HepG2 (cell line): ENCODE results near the gene MKNK1. TPM values are rescaled to one million over a fixed set of nuclear protein-coding genes. Genes with fewer than 3 reads are reported as not detected.

ENCODE experiments used
- FOXK2 ChIP-seq: fragments of 450-650 bp; IDR thresholded peaks from 2 replicates; pipeline ENCODE4 v1.6.1; 2016
- HOXA5 ChIP-seq: sonication (generic); formaldehyde crosslinking; IDR thresholded peaks from 2 replicates; pipeline ENCODE4 v1.4.0; 2020; ENCODE audit warnings: missing genetic modification reagents
- MAFK ChIP-seq, 2 experiments: IDR thresholded peaks in 1 of 2; conservative IDR thresholded peaks in 1 of 2; 2 replicates each; pipeline ENCODE4 v1.6.1; 2011; ENCODE audit warnings: improper control_type of control experiment in 2 of 2, low read length in 2 of 2
- SIN3B ChIP-seq: fragments of 150-350 bp; IDR thresholded peaks from 2 replicates; pipeline ENCODE4 v1.6.1; 2014; ENCODE audit warnings: low read length
- ZNF788 ChIP-seq: sonication (generic); formaldehyde crosslinking; IDR thresholded peaks from 2 replicates; pipeline ENCODE4 v1.5.0; 2020; ENCODE audit warnings: mild to moderate bottlenecking, missing genetic modification reagents, borderline replicate concordance
- polyA plus RNA-seq, 8 experiments: library from polyadenylated mRNA; depleted of rRNA in 3 of 8; stranded (reverse) in 7 of 8; unstranded in 1 of 8; fragments of >200 nt; fragmentation: Illumina TruSeq in 4 of 8; extraction: Trizol in 4 of 8; gene quantifications; 2 replicates each; pipeline versions ENCODE4 v1.2.1 to v1.2.3, GENCODE V29; 2011 to 2016; ENCODE audit warnings: low read depth in 4 of 8, missing spikeins in 1 of 8, mixed read lengths in 1 of 8; ENCODE audit not compliant: insufficient read depth in 1 of 8
- total RNA-seq, 5 experiments: library from RNA; depleted of rRNA; stranded (reverse); fragments of >200 nt; fragmentation: Illumina TruSeq; extraction: Trizol; gene quantifications; 2 replicates each; pipeline ENCODE4 v1.2.3, GENCODE V29; 2016; ENCODE audit warnings: low read depth in 1 of 5
- TF ChIP-seq, protein P1 (sequence below): sonication (generic); formaldehyde crosslinking; IDR thresholded peaks from 2 replicates; pipeline ENCODE4; 2020; ENCODE audit warnings: missing genetic modification reagents, mild to moderate bottlenecking, borderline replicate concordance
- TF ChIP-seq, protein P2 (sequence below): sonication (generic); formaldehyde crosslinking; IDR thresholded peaks from 2 replicates; pipeline ENCODE4 v1.5.0; 2020; ENCODE audit warnings: missing genetic modification reagents
- TF ChIP-seq, protein P3 (sequence below): sonication (generic); formaldehyde crosslinking; IDR thresholded peaks from 2 replicates; pipeline ENCODE4 v1.5.0; 2020; ENCODE audit warnings: missing genetic modification reagents

MKNK1 gene
- total and polyA plus RNA-seq, 2 of the 13 experiments (the other 11 are each of a cell fraction or from before 2014, with no cell fraction given), result 18.5 to 24.1 TPM

DNA sequence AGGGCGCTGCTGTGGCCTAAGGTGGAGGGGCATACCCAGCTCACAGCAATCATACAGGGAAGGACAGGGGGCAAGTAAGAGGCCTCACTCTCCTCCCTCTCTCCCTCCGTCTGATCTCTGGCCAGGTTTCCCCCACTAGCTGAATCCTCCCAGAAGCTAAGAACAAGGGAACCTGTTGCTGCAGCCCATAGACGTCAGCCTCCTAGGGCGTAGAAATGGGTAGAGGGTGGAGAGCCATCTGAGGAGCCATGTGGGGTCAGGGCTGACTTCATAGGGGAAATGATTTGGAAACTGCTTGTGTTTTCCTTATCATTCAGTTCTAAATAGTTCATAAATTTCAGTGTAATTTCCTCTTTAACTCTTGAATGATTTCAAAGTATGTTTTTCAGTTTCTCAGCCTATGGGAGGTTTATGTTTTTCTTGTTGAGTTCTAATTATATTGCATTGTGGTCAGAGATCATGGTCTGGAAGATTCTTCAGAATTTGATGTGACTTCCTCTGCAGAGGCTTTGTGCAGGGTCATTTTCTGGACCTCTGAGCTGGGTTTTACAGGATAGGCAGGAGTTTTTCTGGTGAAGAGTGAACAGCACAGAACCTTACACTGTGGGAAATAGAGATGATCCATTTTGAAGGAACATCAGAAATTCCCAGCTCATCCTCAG lies 14.8 kb upstream of the MKNK1 start (continued):
- TF ChIP-seq, protein P1, sequence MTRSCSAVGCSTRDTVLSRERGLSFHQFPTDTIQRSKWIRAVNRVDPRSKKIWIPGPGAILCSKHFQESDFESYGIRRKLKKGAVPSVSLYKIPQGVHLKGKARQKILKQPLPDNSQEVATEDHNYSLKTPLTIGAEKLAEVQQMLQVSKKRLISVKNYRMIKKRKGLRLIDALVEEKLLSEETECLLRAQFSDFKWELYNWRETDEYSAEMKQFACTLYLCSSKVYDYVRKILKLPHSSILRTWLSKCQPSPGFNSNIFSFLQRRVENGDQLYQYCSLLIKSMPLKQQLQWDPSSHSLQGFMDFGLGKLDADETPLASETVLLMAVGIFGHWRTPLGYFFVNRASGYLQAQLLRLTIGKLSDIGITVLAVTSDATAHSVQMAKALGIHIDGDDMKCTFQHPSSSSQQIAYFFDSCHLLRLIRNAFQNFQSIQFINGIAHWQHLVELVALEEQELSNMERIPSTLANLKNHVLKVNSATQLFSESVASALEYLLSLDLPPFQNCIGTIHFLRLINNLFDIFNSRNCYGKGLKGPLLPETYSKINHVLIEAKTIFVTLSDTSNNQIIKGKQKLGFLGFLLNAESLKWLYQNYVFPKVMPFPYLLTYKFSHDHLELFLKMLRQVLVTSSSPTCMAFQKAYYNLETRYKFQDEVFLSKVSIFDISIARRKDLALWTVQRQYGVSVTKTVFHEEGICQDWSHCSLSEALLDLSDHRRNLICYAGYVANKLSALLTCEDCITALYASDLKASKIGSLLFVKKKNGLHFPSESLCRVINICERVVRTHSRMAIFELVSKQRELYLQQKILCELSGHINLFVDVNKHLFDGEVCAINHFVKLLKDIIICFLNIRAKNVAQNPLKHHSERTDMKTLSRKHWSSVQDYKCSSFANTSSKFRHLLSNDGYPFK (CRISPR knock-in tag), result no peak
- TF ChIP-seq, protein P2, sequence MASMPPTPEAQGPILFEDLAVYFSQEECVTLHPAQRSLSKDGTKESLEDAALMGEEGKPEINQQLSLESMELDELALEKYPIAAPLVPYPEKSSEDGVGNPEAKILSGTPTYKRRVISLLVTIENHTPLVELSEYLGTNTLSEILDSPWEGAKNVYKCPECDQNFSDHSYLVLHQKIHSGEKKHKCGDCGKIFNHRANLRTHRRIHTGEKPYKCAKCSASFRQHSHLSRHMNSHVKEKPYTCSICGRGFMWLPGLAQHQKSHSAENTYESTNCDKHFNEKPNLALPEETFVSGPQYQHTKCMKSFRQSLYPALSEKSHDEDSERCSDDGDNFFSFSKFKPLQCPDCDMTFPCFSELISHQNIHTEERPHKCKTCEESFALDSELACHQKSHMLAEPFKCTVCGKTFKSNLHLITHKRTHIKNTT, result no peak
- no peak for TF ChIP-seq HOXA5 (CRISPR knock-in tag)
- no peak for TF ChIP-seq SIN3B
- TF ChIP-seq, protein P3, sequence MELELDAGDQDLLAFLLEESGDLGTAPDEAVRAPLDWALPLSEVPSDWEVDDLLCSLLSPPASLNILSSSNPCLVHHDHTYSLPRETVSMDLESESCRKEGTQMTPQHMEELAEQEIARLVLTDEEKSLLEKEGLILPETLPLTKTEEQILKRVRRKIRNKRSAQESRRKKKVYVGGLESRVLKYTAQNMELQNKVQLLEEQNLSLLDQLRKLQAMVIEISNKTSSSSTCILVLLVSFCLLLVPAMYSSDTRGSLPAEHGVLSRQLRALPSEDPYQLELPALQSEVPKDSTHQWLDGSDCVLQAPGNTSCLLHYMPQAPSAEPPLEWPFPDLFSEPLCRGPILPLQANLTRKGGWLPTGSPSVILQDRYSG (CRISPR knock-in tag), result no peak
- no peak for TF ChIP-seq FOXK2
- no peak for TF ChIP-seq ZNF788
- TF ChIP-seq MAFK (conservative IDR thresholded peaks at IDR 0.05 in 1 of 2, IDR thresholded peaks at IDR 0.05 in 1 of 2; ENCODE audit: low read length in 2 of 2), result no peak
